ENCODE results near the gene SLC50A1.
A peak's percentile ranks its signal among the peaks of the same experiment; 100 is the strongest.

The SLC50A1 gene

DNA sequence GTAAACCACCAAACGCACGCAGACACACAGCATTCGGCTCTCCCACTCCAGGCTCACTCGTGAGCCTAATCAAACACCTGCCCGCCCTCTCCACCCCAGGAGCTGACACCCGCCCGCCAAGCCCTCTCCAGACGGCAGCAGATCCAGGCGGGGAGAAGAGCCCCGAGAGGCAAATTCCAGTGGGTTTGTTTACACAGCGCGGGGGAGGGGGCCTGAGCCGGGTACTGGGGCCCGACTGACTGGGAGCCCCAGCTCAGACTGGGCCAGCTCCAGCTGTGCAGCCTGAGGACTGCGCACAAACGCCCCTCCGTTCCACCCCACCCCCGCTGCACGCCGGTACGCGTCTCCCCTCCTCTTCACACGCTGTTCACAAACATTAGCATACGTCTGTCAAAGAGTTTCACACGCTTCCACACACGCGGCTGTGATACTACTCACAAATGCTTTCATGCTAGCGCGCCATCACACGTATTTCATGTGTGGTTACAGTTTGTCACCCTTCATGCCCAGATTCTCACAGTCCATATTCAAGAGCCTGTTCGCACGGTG, 9.0 kb upstream of the SLC50A1 start (continued):
- TF ChIP-seq ZNF2 (tag by site-specific recombination; IDR thresholded peaks at IDR 0.05): no peak
- no peak for TF ChIP-seq ZNF311 (tag by site-specific recombination; IDR thresholded peaks at IDR 0.05; ENCODE audit: borderline replicate concordance)
- TF ChIP-seq, protein P1, sequence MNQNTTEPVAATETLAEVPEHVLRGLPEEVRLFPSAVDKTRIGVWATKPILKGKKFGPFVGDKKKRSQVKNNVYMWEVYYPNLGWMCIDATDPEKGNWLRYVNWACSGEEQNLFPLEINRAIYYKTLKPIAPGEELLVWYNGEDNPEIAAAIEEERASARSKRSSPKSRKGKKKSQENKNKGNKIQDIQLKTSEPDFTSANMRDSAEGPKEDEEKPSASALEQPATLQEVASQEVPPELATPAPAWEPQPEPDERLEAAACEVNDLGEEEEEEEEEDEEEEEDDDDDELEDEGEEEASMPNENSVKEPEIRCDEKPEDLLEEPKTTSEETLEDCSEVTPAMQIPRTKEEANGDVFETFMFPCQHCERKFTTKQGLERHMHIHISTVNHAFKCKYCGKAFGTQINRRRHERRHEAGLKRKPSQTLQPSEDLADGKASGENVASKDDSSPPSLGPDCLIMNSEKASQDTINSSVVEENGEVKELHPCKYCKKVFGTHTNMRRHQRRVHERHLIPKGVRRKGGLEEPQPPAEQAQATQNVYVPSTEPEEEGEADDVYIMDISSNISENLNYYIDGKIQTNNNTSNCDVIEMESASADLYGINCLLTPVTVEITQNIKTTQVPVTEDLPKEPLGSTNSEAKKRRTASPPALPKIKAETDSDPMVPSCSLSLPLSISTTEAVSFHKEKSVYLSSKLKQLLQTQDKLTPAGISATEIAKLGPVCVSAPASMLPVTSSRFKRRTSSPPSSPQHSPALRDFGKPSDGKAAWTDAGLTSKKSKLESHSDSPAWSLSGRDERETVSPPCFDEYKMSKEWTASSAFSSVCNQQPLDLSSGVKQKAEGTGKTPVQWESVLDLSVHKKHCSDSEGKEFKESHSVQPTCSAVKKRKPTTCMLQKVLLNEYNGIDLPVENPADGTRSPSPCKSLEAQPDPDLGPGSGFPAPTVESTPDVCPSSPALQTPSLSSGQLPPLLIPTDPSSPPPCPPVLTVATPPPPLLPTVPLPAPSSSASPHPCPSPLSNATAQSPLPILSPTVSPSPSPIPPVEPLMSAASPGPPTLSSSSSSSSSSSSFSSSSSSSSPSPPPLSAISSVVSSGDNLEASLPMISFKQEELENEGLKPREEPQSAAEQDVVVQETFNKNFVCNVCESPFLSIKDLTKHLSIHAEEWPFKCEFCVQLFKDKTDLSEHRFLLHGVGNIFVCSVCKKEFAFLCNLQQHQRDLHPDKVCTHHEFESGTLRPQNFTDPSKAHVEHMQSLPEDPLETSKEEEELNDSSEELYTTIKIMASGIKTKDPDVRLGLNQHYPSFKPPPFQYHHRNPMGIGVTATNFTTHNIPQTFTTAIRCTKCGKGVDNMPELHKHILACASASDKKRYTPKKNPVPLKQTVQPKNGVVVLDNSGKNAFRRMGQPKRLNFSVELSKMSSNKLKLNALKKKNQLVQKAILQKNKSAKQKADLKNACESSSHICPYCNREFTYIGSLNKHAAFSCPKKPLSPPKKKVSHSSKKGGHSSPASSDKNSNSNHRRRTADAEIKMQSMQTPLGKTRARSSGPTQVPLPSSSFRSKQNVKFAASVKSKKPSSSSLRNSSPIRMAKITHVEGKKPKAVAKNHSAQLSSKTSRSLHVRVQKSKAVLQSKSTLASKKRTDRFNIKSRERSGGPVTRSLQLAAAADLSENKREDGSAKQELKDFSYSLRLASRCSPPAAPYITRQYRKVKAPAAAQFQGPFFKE (tag by site-specific recombination; IDR thresholded peaks at IDR 0.05; ENCODE audit: borderline replicate concordance): no peak
- TF ChIP-seq, protein P2, sequence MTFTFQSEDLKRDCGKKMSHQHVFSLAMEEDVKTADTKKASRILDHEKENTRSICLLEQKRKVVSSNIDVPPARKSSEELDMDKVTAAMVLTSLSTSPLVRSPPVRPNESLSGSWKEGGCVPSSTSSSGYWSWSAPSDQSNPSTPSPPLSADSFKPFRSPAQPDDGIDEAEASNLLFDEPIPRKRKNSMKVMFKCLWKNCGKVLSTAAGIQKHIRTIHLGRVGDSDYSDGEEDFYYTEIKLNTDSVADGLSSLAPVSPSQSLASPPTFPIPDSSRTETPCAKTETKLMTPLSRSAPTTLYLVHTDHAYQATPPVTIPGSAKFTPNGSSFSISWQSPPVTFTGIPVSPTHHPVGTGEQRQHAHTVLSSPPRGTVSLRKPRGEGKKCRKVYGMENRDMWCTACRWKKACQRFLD (tag by site-specific recombination; IDR thresholded peaks at IDR 0.05): no peak
- TF ChIP-seq, protein P3, sequence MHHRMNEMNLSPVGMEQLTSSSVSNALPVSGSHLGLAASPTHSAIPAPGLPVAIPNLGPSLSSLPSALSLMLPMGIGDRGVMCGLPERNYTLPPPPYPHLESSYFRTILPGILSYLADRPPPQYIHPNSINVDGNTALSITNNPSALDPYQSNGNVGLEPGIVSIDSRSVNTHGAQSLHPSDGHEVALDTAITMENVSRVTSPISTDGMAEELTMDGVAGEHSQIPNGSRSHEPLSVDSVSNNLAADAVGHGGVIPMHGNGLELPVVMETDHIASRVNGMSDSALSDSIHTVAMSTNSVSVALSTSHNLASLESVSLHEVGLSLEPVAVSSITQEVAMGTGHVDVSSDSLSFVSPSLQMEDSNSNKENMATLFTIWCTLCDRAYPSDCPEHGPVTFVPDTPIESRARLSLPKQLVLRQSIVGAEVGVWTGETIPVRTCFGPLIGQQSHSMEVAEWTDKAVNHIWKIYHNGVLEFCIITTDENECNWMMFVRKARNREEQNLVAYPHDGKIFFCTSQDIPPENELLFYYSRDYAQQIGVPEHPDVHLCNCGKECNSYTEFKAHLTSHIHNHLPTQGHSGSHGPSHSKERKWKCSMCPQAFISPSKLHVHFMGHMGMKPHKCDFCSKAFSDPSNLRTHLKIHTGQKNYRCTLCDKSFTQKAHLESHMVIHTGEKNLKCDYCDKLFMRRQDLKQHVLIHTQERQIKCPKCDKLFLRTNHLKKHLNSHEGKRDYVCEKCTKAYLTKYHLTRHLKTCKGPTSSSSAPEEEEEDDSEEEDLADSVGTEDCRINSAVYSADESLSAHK (tag by site-specific recombination; IDR thresholded peaks at IDR 0.05): 0 out of 2 replicates have a peak, but pooled peaks have one; percentile 8
- peak; percentile 87 for TF ChIP-seq SP7 (tag by site-specific recombination; IDR thresholded peaks at IDR 0.05)
- no peak for TF ChIP-seq ZNF776 (tag by site-specific recombination; IDR thresholded peaks at IDR 0.05; ENCODE audit: borderline replicate concordance)
- TF ChIP-seq ZNF404 (tag by site-specific recombination; IDR thresholded peaks at IDR 0.05): no peak
- TF ChIP-seq, protein P4, sequence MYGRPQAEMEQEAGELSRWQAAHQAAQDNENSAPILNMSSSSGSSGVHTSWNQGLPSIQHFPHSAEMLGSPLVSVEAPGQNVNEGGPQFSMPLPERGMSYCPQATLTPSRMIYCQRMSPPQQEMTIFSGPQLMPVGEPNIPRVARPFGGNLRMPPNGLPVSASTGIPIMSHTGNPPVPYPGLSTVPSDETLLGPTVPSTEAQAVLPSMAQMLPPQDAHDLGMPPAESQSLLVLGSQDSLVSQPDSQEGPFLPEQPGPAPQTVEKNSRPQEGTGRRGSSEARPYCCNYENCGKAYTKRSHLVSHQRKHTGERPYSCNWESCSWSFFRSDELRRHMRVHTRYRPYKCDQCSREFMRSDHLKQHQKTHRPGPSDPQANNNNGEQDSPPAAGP (tag by site-specific recombination; IDR thresholded peaks at IDR 0.05): peak; percentile 94
- TF ChIP-seq KLF10 (tag by site-specific recombination; IDR thresholded peaks at IDR 0.05): no peak; the same call in 1 of the 2 replicates
- no peak for TF ChIP-seq ZNF121 (tag by site-specific recombination; IDR thresholded peaks at IDR 0.05)
- 0 out of 2 replicates have a peak, but pooled peaks have one; percentile 44 for TF ChIP-seq ZEB2 (tag by site-specific recombination; IDR thresholded peaks at IDR 0.05)
- TF ChIP-seq, protein P5, sequence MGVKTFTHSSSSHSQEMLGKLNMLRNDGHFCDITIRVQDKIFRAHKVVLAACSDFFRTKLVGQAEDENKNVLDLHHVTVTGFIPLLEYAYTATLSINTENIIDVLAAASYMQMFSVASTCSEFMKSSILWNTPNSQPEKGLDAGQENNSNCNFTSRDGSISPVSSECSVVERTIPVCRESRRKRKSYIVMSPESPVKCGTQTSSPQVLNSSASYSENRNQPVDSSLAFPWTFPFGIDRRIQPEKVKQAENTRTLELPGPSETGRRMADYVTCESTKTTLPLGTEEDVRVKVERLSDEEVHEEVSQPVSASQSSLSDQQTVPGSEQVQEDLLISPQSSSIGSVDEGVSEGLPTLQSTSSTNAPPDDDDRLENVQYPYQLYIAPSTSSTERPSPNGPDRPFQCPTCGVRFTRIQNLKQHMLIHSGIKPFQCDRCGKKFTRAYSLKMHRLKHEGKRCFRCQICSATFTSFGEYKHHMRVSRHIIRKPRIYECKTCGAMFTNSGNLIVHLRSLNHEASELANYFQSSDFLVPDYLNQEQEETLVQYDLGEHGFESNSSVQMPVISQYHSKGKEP (tag by site-specific recombination; IDR thresholded peaks at IDR 0.05): no peak
- no peak for TF ChIP-seq ZNF654 (tag by site-specific recombination; IDR thresholded peaks at IDR 0.05; ENCODE audit: low read depth)
- TF ChIP-seq ZNF214 (tag by site-specific recombination; IDR thresholded peaks at IDR 0.05; ENCODE audit: borderline replicate concordance): no peak
- TF ChIP-seq, protein P6, sequence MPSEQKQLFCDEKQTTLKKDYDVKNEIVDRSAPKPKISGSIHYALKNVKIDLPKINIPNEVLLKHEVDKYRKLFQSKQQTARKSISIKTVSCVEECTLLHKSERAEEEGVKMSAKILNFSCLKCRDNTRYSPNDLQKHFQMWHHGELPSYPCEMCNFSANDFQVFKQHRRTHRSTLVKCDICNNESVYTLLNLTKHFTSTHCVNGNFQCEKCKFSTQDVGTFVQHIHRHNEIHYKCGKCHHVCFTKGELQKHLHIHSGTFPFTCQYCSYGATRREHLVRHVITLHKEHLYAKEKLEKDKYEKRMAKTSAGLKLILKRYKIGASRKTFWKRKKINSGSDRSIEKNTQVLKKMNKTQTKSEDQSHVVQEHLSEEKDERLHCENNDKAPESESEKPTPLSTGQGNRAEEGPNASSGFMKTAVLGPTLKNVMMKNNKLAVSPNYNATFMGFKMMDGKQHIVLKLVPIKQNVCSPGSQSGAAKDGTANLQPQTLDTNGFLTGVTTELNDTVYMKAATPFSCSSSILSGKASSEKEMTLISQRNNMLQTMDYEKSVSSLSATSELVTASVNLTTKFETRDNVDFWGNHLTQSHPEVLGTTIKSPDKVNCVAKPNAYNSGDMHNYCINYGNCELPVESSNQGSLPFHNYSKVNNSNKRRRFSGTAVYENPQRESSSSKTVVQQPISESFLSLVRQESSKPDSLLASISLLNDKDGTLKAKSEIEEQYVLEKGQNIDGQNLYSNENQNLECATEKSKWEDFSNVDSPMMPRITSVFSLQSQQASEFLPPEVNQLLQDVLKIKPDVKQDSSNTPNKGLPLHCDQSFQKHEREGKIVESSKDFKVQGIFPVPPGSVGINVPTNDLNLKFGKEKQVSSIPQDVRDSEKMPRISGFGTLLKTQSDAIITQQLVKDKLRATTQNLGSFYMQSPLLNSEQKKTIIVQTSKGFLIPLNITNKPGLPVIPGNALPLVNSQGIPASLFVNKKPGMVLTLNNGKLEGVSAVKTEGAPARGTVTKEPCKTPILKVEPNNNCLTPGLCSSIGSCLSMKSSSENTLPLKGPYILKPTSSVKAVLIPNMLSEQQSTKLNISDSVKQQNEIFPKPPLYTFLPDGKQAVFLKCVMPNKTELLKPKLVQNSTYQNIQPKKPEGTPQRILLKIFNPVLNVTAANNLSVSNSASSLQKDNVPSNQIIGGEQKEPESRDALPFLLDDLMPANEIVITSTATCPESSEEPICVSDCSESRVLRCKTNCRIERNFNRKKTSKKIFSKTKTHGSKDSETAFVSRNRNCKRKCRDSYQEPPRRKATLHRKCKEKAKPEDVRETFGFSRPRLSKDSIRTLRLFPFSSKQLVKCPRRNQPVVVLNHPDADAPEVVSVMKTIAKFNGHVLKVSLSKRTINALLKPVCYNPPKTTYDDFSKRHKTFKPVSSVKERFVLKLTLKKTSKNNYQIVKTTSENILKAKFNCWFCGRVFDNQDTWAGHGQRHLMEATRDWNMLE (tag by site-specific recombination; conservative IDR thresholded peaks at IDR 0.05; ENCODE audit: low read depth): no peak
- TF ChIP-seq MYNN (tag by site-specific recombination; IDR thresholded peaks at IDR 0.05; ENCODE audit: borderline replicate concordance): no peak
- no peak for TF ChIP-seq GLI4 (tag by site-specific recombination; IDR thresholded peaks at IDR 0.05)
- TF ChIP-seq ZNF423 (tag by site-specific recombination; IDR thresholded peaks at IDR 0.05): peak; percentile 66; the same call in 1 of the 2 replicates
- no peak for TF ChIP-seq ZNF16 (tag by site-specific recombination; IDR thresholded peaks at IDR 0.05; ENCODE audit: low read depth)
- TF ChIP-seq ZNF560 (tag by site-specific recombination; IDR thresholded peaks at IDR 0.05; ENCODE audit: borderline replicate concordance): no peak

All from HEK293 (cell line).